Endodermal cell (in vitro differentiated cells): Measurements from ENCODE around the gene AOC2. TPM values are rescaled to one million over a fixed set of nuclear protein-coding genes. Genes with fewer than 3 reads are reported as not detected.
A peak's percentile ranks its signal among the peaks of the same experiment; 100 is the strongest.
"Not testable (repeated sequence)": the region's sequence is repeated elsewhere in the genome, so short reads cannot be mapped to it uniquely, and the experiment has no call there.

ENCODE experiments used
- DNase-seq: peaks from one replicate; pipeline ENCODE4 v3.0.0-alpha.2; 2017
- H3K27ac ChIP-seq: 2 replicates; pipeline ENCODE4 v1.5.1; 2013; ENCODE audit warnings: mild to moderate bottlenecking, low read depth, low read length, moderate library complexity
- H3K27me3 ChIP-seq: 2 replicates; pipeline ENCODE4 v1.6.1; 2013; ENCODE audit warnings: mild to moderate bottlenecking, low read length, moderate library complexity; ENCODE audit not compliant: insufficient read depth, control insufficient read depth, poor library complexity, severe bottlenecking
- H3K36me3 ChIP-seq: 2 replicates; pipeline ENCODE4 v1.7.0; 2013; ENCODE audit warnings: mild to moderate bottlenecking, low read length, moderate library complexity; ENCODE audit not compliant: control insufficient read depth, insufficient read depth
- H3K4me1 ChIP-seq: one replicate; pipeline ENCODE4 v1.7.0; 2013; ENCODE audit warnings: low read length; ENCODE audit not compliant: control insufficient read depth, insufficient read depth
- H3K4me3 ChIP-seq: 2 replicates; pipeline ENCODE4 v1.5.1; 2013; ENCODE audit warnings: mild to moderate bottlenecking, low read length, moderate library complexity
- H3K9ac ChIP-seq: 2 replicates; pipeline ENCODE4 v1.6.1; 2013; ENCODE audit warnings: mild to moderate bottlenecking, low read length, moderate library complexity; ENCODE audit not compliant: poor library complexity, severe bottlenecking; ENCODE audit errors: extremely low read depth
- H3K9me3 ChIP-seq: 2 replicates; pipeline ENCODE4 v1.6.1; 2013; ENCODE audit warnings: mild to moderate bottlenecking, low read length, moderate library complexity; ENCODE audit not compliant: control insufficient read depth
- H3K27ac Mint-ChIP-seq: 2 replicates; pipeline ENCODE4 v1.8.0; 2020; ENCODE audit warnings: mixed read lengths
- H3K27me3 Mint-ChIP-seq: 2 replicates; pipeline ENCODE4 v1.8.0; 2021; ENCODE audit warnings: mild to moderate bottlenecking, mixed read lengths; ENCODE audit not compliant: insufficient read depth
- H3K36me3 Mint-ChIP-seq: 2 replicates; pipeline ENCODE4 v1.8.0; 2020; ENCODE audit warnings: low read depth, mixed read lengths
- H3K4me1 Mint-ChIP-seq: 2 replicates; pipeline ENCODE4 v1.8.0; 2020; ENCODE audit warnings: mixed read lengths
- H3K4me3 Mint-ChIP-seq: 2 replicates; pipeline ENCODE4 v1.8.0; 2020; ENCODE audit warnings: mild to moderate bottlenecking, moderate library complexity, mixed read lengths
- H3K9me3 Mint-ChIP-seq: 2 replicates; pipeline ENCODE4 v1.8.0; 2020; ENCODE audit warnings: mild to moderate bottlenecking, mixed read lengths
- WGBS, 2 experiments: methylation state at CpG; one replicate each; pipeline versions ENCODE4 v1.1.5 to v1.1.7; 2013; ENCODE audit warnings: missing lambda C conversion rate in 2 of 2, mixed read lengths in 1 of 2; ENCODE audit not compliant: insufficient coverage in 1 of 2, insufficient read length in 1 of 2; 5-methylcytosine and 5-hydroxymethylcytosine counted together
- total RNA-seq, 2 donors: library from RNA; stranded (reverse); fragmentation: NEBNext Ultra II Directional in 1 of 2; extraction: Animal tissue kit (Norgen Biotek cat#: 25700) in 1 of 2; gene quantifications; 2 replicates in 1 of 2; 3 replicates in 1 of 2; pipeline ENCODE4 v1.2.1, GENCODE V29; 2021
- TF ChIP-seq, protein P1 (sequence below): fragments of 200-600 bp; sonication (generic); conservative IDR thresholded peaks from 2 replicates; pipeline ENCODE4 v1.5.0; 2021; ENCODE audit warnings: antibody characterized with exemption, mild to moderate bottlenecking

The AOC2 gene
- total RNA-seq, 2 donors from 2014 or later, result 3.7 to 3.8 TPM

GRCh38 chr17:42866631-42867575 lies 22.5 kb downstream of the AOC2 start:
- Histone ChIP-seq H3K9ac (no peak overlapping the region), H3K27me3 (no peaks in the 10 kb centered on the region), H3K36me3 (no peaks in the 10 kb centered on the region), H3K4me3 (no peak overlapping the region), H3K27ac (no peak overlapping the region), H3K4me1 (no peaks in the 10 kb centered on the region), H3K9me3 (peaks cover 14% of the 10 kb centered on the region)
- peaks cover 25% of the 10 kb centered on the region for H3K9me3 Mint-ChIP-seq
- peaks cover 8% of the 10 kb centered on the region for H3K4me1 Mint-ChIP-seq
- H3K27me3 Mint-ChIP-seq, result peaks cover 5% of the 10 kb centered on the region
- H3K4me3 Mint-ChIP-seq, result no peak overlapping the region
- H3K36me3 Mint-ChIP-seq, result no peaks in the 10 kb centered on the region
- peak; percentile 50 for DNase-seq
- WGBS, 2 experiments, result 68 to 88% methylated on average over 3 to 12 of the region's 12 CpGs
- TF ChIP-seq, protein P1, sequence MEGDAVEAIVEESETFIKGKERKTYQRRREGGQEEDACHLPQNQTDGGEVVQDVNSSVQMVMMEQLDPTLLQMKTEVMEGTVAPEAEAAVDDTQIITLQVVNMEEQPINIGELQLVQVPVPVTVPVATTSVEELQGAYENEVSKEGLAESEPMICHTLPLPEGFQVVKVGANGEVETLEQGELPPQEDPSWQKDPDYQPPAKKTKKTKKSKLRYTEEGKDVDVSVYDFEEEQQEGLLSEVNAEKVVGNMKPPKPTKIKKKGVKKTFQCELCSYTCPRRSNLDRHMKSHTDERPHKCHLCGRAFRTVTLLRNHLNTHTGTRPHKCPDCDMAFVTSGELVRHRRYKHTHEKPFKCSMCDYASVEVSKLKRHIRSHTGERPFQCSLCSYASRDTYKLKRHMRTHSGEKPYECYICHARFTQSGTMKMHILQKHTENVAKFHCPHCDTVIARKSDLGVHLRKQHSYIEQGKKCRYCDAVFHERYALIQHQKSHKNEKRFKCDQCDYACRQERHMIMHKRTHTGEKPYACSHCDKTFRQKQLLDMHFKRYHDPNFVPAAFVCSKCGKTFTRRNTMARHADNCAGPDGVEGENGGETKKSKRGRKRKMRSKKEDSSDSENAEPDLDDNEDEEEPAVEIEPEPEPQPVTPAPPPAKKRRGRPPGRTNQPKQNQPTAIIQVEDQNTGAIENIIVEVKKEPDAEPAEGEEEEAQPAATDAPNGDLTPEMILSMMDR, result no peak
- peak overlapping the region; percentile 42 for H3K27ac Mint-ChIP-seq

DNA sequence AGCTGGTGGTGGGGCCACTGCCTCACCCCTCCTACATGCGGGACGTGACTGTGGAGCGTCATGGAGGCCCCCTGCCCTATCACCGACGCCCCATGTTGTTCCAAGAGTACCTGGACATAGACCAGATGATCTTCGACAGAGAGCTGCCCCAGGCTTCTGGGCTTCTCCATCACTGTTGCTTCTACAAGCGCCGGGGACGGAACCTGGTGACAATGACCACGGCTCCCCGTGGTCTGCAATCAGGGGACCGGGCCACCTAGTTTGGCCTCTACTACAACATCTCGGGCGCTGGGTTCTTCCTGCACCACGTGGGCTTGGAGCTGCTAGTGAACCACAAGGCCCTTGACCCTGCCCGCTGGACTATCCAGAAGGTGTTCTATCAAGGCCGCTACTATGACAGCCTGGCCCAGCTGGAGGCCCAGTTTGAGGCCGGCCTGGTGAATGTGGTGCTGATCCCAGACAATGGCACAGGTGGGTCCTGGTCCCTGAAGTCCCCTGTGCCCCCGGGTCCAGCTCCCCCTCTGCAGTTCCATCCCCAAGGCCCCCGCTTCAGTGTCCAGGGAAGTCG lies 23.4 kb downstream of the AOC2 start:
- 96 to 97% methylated on average over 9 to 18 of the region's 21 CpGs for WGBS, 2 experiments
- H3K4me1 ChIP-seq, DNase-seq, H3K36me3 ChIP-seq, H3K4me3 ChIP-seq, H3K4me3 Mint-ChIP-seq, H3K27me3 ChIP-seq, H3K27ac Mint-ChIP-seq, H3K9ac ChIP-seq, H3K36me3 Mint-ChIP-seq, H3K4me1 Mint-ChIP-seq, H3K27me3 Mint-ChIP-seq, H3K27ac ChIP-seq: not testable (repeated sequence)
- peaks cover 14% of the 10 kb centered on the region for H3K9me3 ChIP-seq
- peaks cover 27% of the 10 kb centered on the region for H3K9me3 Mint-ChIP-seq

DNA sequence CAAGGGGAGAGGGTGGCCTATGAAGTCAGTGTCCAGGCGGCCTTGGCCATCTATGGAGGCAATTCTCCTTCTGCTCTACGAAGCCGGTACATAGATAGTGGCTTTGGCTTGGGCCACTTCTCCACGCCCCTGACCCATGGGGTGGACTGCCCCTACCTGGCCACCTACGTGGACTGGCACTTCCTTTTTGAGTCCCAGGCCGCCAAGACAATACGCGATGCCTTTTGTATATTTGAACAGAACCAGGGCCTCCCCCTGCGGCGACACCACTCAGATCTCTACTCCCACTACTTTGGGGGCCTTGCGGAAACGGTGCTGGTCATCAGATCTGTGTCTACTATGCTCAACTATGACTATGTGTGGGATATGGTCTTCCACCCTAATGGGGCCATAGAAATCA lies 24.0 kb downstream of the AOC2 start:
- Mint-ChIP-seq H3K27ac (no peak overlapping the region), H3K9me3 (peaks cover 27% of the 10 kb centered on the region), H3K4me1 (peaks cover 8% of the 10 kb centered on the region), H3K4me3 (no peak overlapping the region), H3K27me3 (peaks cover 4% of the 10 kb centered on the region), H3K36me3 (no peaks in the 10 kb centered on the region)
- Histone ChIP-seq H3K27ac (no peak overlapping the region), H3K36me3 (no peaks in the 10 kb centered on the region), H3K4me3 (no peak overlapping the region), H3K9me3 (peaks cover 14% of the 10 kb centered on the region), H3K9ac (no peak overlapping the region), H3K27me3 (no peaks in the 10 kb centered on the region), H3K4me1 (no peaks in the 10 kb centered on the region)
- DNase-seq, result no peak
- WGBS, 2 experiments, result 95 to 100% methylated on average over 7 to 12 of the region's 12 CpGs
- TF ChIP-seq, protein P1, result no peak
